ENCODE data around the gene TANGO6.

TANGO6 gene

DNA sequence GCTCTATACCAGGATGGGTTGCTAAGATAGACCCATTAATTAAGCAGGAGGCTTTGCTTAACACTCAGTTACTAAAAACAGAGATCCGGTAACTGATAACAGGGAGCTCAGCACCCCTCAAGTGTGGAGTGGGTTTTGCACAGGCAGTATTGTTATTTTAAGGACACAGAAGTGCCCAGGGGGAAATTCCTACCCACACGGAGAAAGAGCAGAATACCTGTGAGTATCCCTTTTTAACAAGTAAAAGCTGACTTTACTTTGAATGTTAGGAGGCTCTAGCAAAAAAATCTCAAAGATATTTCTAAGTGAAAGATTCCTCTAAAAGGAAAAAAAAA is 229.3 kb downstream of the TANGO6 start:
- DNase-seq (ENCODE audit: insufficient read length) = no peak
- TF ChIP-seq POLR2A (IDR thresholded peaks at IDR 0.05; ENCODE audit: low read depth, low read length) (no peak), POLR2AphosphoS5 (IDR thresholded peaks at IDR 0.05; ENCODE audit: low read depth, low read length) (no peak), TAF1 (IDR thresholded peaks at IDR 0.05; ENCODE audit: borderline replicate concordance, low read depth, low read length) (no peak)
- no peak for FAIRE-seq

GRCh38 chr16:69073181-69073702 is 229.9 kb downstream of the TANGO6 start:
- no peak for FAIRE-seq
- no peak for DNase-seq (ENCODE audit: insufficient read length)
- TF ChIP-seq POLR2A (IDR thresholded peaks at IDR 0.05; ENCODE audit: low read depth, low read length) = no peak
- TF ChIP-seq POLR2AphosphoS5 (IDR thresholded peaks at IDR 0.05; ENCODE audit: low read depth, low read length) = no peak
- TF ChIP-seq TAF1 (IDR thresholded peaks at IDR 0.05; ENCODE audit: borderline replicate concordance, low read depth, low read length) = no peak

GRCh38 chr16:69077251-69077650 is 233.9 kb downstream of the TANGO6 start:
- DNase-seq (ENCODE audit: insufficient read length) = no peak
- FAIRE-seq = no peak
- TF ChIP-seq POLR2AphosphoS5 (IDR thresholded peaks at IDR 0.05; ENCODE audit: low read depth, low read length) = no peak
- TF ChIP-seq POLR2A (IDR thresholded peaks at IDR 0.05; ENCODE audit: low read depth, low read length) = no peak
- TF ChIP-seq TAF1 (IDR thresholded peaks at IDR 0.05; ENCODE audit: borderline replicate concordance, low read depth, low read length) = no peak

- DNase-seq (ENCODE audit: insufficient read length) = no peak
- no peak for FAIRE-seq
- no peak for TF ChIP-seq TAF1 (IDR thresholded peaks at IDR 0.05; ENCODE audit: borderline replicate concordance, low read depth, low read length)
- no peak for TF ChIP-seq POLR2AphosphoS5 (IDR thresholded peaks at IDR 0.05; ENCODE audit: low read depth, low read length)
- TF ChIP-seq POLR2A (IDR thresholded peaks at IDR 0.05; ENCODE audit: low read depth, low read length) = no peak
These were observed 234.7 kb downstream of the TANGO6 start for GRCh38 chr16:69078073-69078472.

DNA sequence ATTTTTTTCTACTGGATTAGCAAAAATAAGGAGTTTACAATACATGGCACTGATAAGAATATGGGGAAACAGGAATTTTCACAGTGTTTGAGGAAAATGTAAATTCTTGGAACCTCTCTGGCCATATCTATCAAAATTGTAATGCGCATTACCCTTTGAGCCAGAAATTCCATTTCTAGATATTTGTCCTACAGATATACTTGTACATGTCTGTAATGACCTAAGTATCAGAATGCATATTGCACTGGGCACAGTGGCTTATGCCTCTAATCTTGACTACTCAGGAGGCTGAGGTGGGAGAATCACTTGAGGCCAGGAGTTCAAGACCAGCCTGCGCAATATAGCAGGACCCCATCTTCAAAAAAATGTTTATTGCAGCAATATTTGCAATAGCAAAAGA is 236.4 kb downstream of the TANGO6 start:
- TF ChIP-seq POLR2A (IDR thresholded peaks at IDR 0.05; ENCODE audit: low read depth, low read length) (no peak), POLR2AphosphoS5 (IDR thresholded peaks at IDR 0.05; ENCODE audit: low read depth, low read length) (no peak), TAF1 (IDR thresholded peaks at IDR 0.05; ENCODE audit: borderline replicate concordance, low read depth, low read length) (no peak)
- no peak for FAIRE-seq
- no peak for DNase-seq (ENCODE audit: insufficient read length)

DNA sequence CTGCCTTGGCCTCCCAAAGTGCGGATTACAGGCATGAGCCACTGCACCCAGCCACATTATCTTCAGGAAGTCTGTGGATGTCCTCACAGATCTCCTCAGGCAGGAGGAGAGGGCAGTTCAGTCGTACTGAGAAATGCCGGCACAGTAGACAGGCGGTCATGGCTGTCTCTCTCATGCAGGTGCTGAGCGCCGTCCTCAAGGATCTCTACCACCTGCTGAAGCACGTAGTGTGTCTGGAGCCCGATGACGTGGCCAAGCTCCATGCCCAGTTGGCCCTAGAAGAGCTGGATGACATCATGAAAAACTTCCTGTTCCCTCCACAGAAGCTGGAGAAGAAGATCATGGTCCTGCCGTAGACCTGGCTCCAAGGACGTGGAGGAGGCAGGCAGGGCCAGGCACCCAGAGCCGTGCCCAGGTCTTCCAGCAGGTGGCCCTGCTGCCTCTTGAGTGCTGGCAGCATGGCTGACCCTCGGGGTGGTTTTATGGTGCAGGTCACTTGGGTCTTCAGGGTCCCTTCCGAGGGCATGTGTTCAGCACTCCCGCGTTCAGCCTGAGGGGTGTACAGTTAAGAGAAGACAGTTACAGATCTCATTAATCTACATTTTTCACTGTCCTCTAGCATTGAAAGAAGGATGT is 240.1 kb downstream of the TANGO6 start:
- DNase-seq (ENCODE audit: insufficient read length) (no peak), FAIRE-seq (no peak)
- no peak for TF ChIP-seq POLR2AphosphoS5 (IDR thresholded peaks at IDR 0.05; ENCODE audit: low read depth, low read length)
- no peak for TF ChIP-seq POLR2A (IDR thresholded peaks at IDR 0.05; ENCODE audit: low read depth, low read length)

- DNase-seq (ENCODE audit: insufficient read length) (no peak), FAIRE-seq (no peak)
- TF ChIP-seq TAF1 (IDR thresholded peaks at IDR 0.05; ENCODE audit: borderline replicate concordance, low read depth, low read length) = no peak
- TF ChIP-seq POLR2A (IDR thresholded peaks at IDR 0.05; ENCODE audit: low read depth, low read length) = no peak
- no peak for TF ChIP-seq POLR2AphosphoS5 (IDR thresholded peaks at IDR 0.05; ENCODE audit: low read depth, low read length)
These were observed 241.0 kb downstream of the TANGO6 start for GRCh38 chr16:69084289-69084688.

DNA sequence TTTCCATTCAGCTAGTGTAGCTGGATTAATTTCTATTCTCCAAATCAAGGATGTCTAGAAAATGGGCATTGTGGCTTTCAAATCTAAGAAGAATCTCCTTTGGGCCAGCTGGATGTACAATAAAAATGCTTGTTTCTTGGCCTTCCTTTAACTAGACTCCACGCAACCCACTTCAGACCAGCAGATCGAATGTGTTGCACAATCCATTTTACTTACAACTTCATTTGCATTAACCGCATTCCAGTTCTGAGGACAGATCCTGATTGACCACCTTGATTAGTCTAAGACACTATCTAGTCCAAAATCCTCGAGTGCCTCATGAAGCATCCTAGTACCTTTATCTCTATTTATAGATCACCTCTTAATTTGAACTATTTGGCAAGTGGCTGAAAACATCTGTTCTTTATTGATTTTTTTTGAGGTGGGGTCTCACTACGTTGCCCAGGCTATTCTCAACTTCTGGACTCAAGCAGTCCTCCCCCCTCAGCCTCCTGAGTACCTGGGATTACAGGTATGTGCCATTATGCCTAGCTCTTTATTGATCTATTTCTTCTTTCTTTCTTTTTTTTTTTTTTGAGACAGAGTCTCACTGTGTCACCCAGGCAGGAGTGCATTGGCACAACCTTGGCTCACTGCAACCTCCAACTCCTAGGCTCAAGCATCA is 241.8 kb downstream of the TANGO6 start:
- DNase-seq (ENCODE audit: insufficient read length) (no peak), FAIRE-seq (no peak)
- TF ChIP-seq POLR2AphosphoS5 (IDR thresholded peaks at IDR 0.05; ENCODE audit: low read depth, low read length) = no peak
- no peak for TF ChIP-seq POLR2A (IDR thresholded peaks at IDR 0.05; ENCODE audit: low read depth, low read length)
- no peak for TF ChIP-seq TAF1 (IDR thresholded peaks at IDR 0.05; ENCODE audit: borderline replicate concordance, low read depth, low read length)

DNA sequence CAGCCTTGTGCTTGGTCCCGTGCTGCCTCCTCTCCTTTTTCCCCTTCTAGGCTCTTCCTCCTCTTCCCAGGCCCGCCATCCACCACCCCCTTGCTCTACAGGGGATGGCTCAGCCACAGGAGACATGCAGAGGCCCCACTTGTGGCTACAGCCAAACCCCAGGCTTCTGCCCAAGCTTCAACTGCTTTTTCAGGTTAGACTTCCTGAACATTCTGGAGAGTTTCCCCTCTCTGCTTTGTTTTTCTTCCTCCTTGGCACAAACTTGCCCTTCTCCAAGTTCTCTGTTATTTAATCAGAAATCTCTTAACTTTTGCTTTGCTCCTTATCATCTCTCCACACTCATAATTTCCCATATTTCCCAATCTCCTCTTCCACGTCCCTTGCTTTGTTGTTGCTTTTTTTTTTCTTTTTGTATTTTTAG is 243.8 kb downstream of the TANGO6 start:
- FAIRE-seq = no peak
- DNase-seq (ENCODE audit: insufficient read length) = no peak
- TF ChIP-seq TAF1 (IDR thresholded peaks at IDR 0.05; ENCODE audit: borderline replicate concordance, low read depth, low read length) = no peak
- TF ChIP-seq POLR2A (IDR thresholded peaks at IDR 0.05; ENCODE audit: low read depth, low read length) = no peak
- TF ChIP-seq POLR2AphosphoS5 (IDR thresholded peaks at IDR 0.05; ENCODE audit: low read depth, low read length) = no peak

- DNase-seq (ENCODE audit: insufficient read length) (no peak), FAIRE-seq (no peak)
- no peak for TF ChIP-seq POLR2A (IDR thresholded peaks at IDR 0.05; ENCODE audit: low read depth, low read length)
- TF ChIP-seq TAF1 (IDR thresholded peaks at IDR 0.05; ENCODE audit: borderline replicate concordance, low read depth, low read length) = no peak
- no peak for TF ChIP-seq POLR2AphosphoS5 (IDR thresholded peaks at IDR 0.05; ENCODE audit: low read depth, low read length)
These were observed 245.4 kb downstream of the TANGO6 start for GRCh38 chr16:69088684-69089083.

- DNase-seq (ENCODE audit: insufficient read length) (peak; percentile 38), FAIRE-seq (no peak)
- TF ChIP-seq TAF1 (IDR thresholded peaks at IDR 0.05; ENCODE audit: borderline replicate concordance, low read depth, low read length) (no peak), POLR2AphosphoS5 (IDR thresholded peaks at IDR 0.05; ENCODE audit: low read depth, low read length) (no peak), POLR2A (IDR thresholded peaks at IDR 0.05; ENCODE audit: low read depth, low read length) (no peak)
These were observed 246.0 kb downstream of the TANGO6 start for GRCh38 chr16:69089091-69089910.

Measured in GM12892 (cell line).